HCT116 (cell line): ENCODE measurements around the gene LIPT2. TPM values are rescaled to one million over a fixed set of nuclear protein-coding genes. Genes with fewer than 3 reads are reported as not detected.

Experiments used
- ATAC-seq: fragments of 200-7000 bp; cut with Tn5 transposase; 2 replicates; pipeline ENCODE4 v1.9.1; 2020; ENCODE audit warnings: mild to moderate bottlenecking, moderate library complexity
- BruUV-seq: library from RNA; stranded (reverse); fragments of 400-500 nt; replicated peaks from 2 replicates; lab custom pipeline; 2021; lab: Mats Ljungman, UMichigan
- CTCF ChIA-PET: fragments of 300-600 bp; sonication (Branson Sonifier 250); formaldehyde crosslinking; loops from one replicate; lab custom pipeline; 2021; ENCODE audit warnings: antibody characterized with exemption; lab: Charles Lee
- POLR2A ChIA-PET: fragments of 300-600, 350-600 bp; sonication (Branson Sonifier 250); formaldehyde crosslinking; loops from one replicate; lab custom pipeline; 2021; ENCODE audit warnings: antibody characterized with exemption; lab: Charles Lee
- RAD21 ChIA-PET, 2 experiments: fragments of 300-600 bp; sonication (Branson Sonifier 250); formaldehyde crosslinking; loops; one replicate each; lab custom pipeline; 2023; ENCODE audit warnings: low total read pairs in 2 of 2; ENCODE audit not compliant: uncharacterized antibody in 2 of 2, unreplicated experiment in 2 of 2, low non-redundant PET in 1 of 2; lab: Charles Lee
- DNase-seq: peaks from one replicate; pipeline ENCODE4 v3.0.0-alpha.2; 2010; ENCODE audit warnings: low read depth, low spot score
- H2AFZ ChIP-seq: fragments of 200-600 bp; shearing (Covaris generic), sonication (generic); 2 replicates; pipeline ENCODE4 v1.6.1; 2017; ENCODE audit warnings: low read depth, mixed run types, mixed read lengths, antibody characterized with exemption, low read length; ENCODE audit not compliant: poor library complexity, severe bottlenecking
- H3K27ac ChIP-seq: 2 replicates; pipeline ENCODE4 v1.5.1; 2012; ENCODE audit warnings: low read depth, low read length
- H3K27me3 ChIP-seq: fragments of 200-600 bp; sonication (generic); 2 replicates; pipeline ENCODE4 v1.6.1; 2016; ENCODE audit warnings: mixed run types, low read length, mixed read lengths; ENCODE audit not compliant: insufficient read depth
- H3K36me3 ChIP-seq, 2 experiments: fragments of 200-500 bp in 1 of 2; fragments of 200-600 bp in 1 of 2; sonication (Bioruptor generic) in 1 of 2; sonication (generic) in 1 of 2; 2 replicates each; pipeline versions ENCODE4 v1.5.1 to v1.6.1; 2014 to 2016; ENCODE audit warnings: low read length in 2 of 2, inconsistent platforms in 1 of 2, mixed read lengths in 1 of 2, mixed run types in 1 of 2; ENCODE audit not compliant: insufficient read depth in 2 of 2, control insufficient read depth in 1 of 2
- H3K4me1 ChIP-seq, 2 experiments: fragments of 200-600 bp in 1 of 2; sonication (generic) in 1 of 2; 2 replicates each; pipeline versions ENCODE4 v1.5.1 to v1.6.1; 2012 to 2017; ENCODE audit warnings: low read length in 2 of 2, inconsistent platforms in 1 of 2, mild to moderate bottlenecking in 1 of 2, mixed read lengths in 1 of 2, mixed run types in 1 of 2, moderate library complexity in 1 of 2; ENCODE audit not compliant: insufficient read depth in 2 of 2, control insufficient read depth in 1 of 2
- H3K4me2 ChIP-seq: fragments of 200-600 bp; sonication (generic); 2 replicates; pipeline ENCODE4 v1.6.1; 2017; ENCODE audit warnings: mixed run types, low read length, mixed read lengths
- H3K4me3 ChIP-seq, 2 experiments: fragments of 200-600 bp in 1 of 2; sonication (generic) in 1 of 2; replicated peaks in 1 of 2; 2 replicates each; pipeline ENCODE4 v1.5.1; 2011 to 2016; ENCODE audit warnings: low read length in 2 of 2, control low read depth in 1 of 2, low read depth in 1 of 2, mild to moderate bottlenecking in 1 of 2, mixed read lengths in 1 of 2, mixed run types in 1 of 2
- H3K79me2 ChIP-seq: fragments of 200-600 bp; sonication (generic); 2 replicates; pipeline ENCODE4 v1.6.1; 2017; ENCODE audit warnings: mild to moderate bottlenecking, mixed run types, low read length, moderate library complexity, mixed read lengths; ENCODE audit not compliant: insufficient read depth
- H3K9ac ChIP-seq: fragments of 200-600 bp; sonication (generic); 2 replicates; pipeline ENCODE4 v1.6.1; 2016; ENCODE audit warnings: low read length, mixed read lengths
- H3K9me2 ChIP-seq: fragments of 200-600 bp; sonication (generic), shearing (Covaris generic); 2 replicates; pipeline ENCODE4 v1.6.1; 2017; ENCODE audit warnings: mixed run types, mild to moderate bottlenecking, moderate library complexity; ENCODE audit not compliant: insufficient read depth
- H3K9me3 ChIP-seq, 2 experiments: fragments of 200-500 bp in 1 of 2; fragments of 200-600 bp in 1 of 2; sonication (Bioruptor generic) in 1 of 2; sonication (generic) in 1 of 2; 2 replicates each; pipeline ENCODE4 v1.6.1; 2014 to 2017; ENCODE audit warnings: low read length in 2 of 2, mixed read lengths in 2 of 2, inconsistent platforms in 1 of 2, low read depth in 1 of 2, mild to moderate bottlenecking in 1 of 2, mixed run types in 1 of 2, moderate library complexity in 1 of 2; ENCODE audit not compliant: control insufficient read depth in 1 of 2, insufficient read depth in 1 of 2
- H4K20me1 ChIP-seq: fragments of 200-600 bp; sonication (generic), shearing (Covaris generic); 2 replicates; pipeline ENCODE4 v1.6.1; 2017; ENCODE audit warnings: mixed run types, mild to moderate bottlenecking, moderate library complexity; ENCODE audit not compliant: insufficient read depth
- CEBPB ChIP-seq: IDR thresholded peaks from 2 replicates; pipeline ENCODE4 v1.6.1; 2012; ENCODE audit warnings: low read depth
- EGR1 ChIP-seq: IDR thresholded peaks from 2 replicates; pipeline ENCODE4 v1.6.1; 2012; ENCODE audit warnings: low read depth
- FOSL1 ChIP-seq: IDR thresholded peaks from 2 replicates; pipeline ENCODE4 v1.6.1; 2012; ENCODE audit warnings: low read depth
- SIN3A ChIP-seq: IDR thresholded peaks from 2 replicates; pipeline ENCODE4 v1.6.1; 2012; ENCODE audit warnings: low read depth
- SP1 ChIP-seq: IDR thresholded peaks from 2 replicates; pipeline ENCODE4 v1.6.1; 2012; ENCODE audit warnings: low read depth
- SRF ChIP-seq: IDR thresholded peaks from 2 replicates; pipeline ENCODE4 v1.6.1; 2012; ENCODE audit warnings: low read depth
- intact Hi-C: fragments of 100-400 bp; cut with micrococcal nuclease; formaldehyde crosslinking; loops from 2 replicates; pipeline ENCODE4 v1.10.0; 2022
- total RNA-seq: library from RNA; stranded (reverse); gene quantifications from one replicate; pipeline ENCODE4 v1.2.1, GENCODE V29; 2021; ENCODE audit not compliant: unreplicated experiment
- TF ChIP-seq, protein P1 (sequence below): IDR thresholded peaks from 2 replicates; pipeline ENCODE4 v1.6.1; 2012
- TF ChIP-seq, protein P2 (sequence below): IDR thresholded peaks from 2 replicates; pipeline ENCODE4 v1.6.1; 2012; ENCODE audit warnings: low read depth

The LIPT2 gene
- total RNA-seq, 1 experiment from 2014 or later = 3.4 TPM

GRCh38 chr11:74485868-74486267 is 7.7 kb downstream of the LIPT2 start:
- Histone ChIP-seq H3K9me2 (no peaks in the 10 kb centered on the region), H3K79me2 (no peaks in the 10 kb centered on the region), H4K20me1 (no peaks in the 10 kb centered on the region), H3K27me3 (no peaks in the 10 kb centered on the region), H3K9ac (no peak overlapping the region), H3K4me3 (no peak overlapping the region), H3K36me3 (no peaks in the 10 kb centered on the region), H3K4me2 (no peak overlapping the region), H3K27ac (no peak overlapping the region), H3K4me1 (peaks cover 0 to 4% of the 10 kb centered on the region in 2 experiments; a peak in 1 of 4 replicates), H2AFZ (no peak overlapping the region), H3K9me3 (no peaks in the 10 kb centered on the region)
- intact Hi-C loops = no loop called here
- ChIA-PET RAD21 (no interaction called here), POLR2A (no interaction called here), CTCF (interaction anchor here (1.5 kb wide), 1 partner anchor 36 kb away, joined by 3 read pairs; no protein-coding TSS in a partner anchor)
- no TSS peak for BruUV-seq
- DNase-seq (no peak), ATAC-seq (no peak)
- TF ChIP-seq SP1 (no peak), SRF (no peak), SIN3A (no peak), EGR1 (no peak), FOSL1 (no peak), CEBPB (no peak)
- TF ChIP-seq, protein P1, sequence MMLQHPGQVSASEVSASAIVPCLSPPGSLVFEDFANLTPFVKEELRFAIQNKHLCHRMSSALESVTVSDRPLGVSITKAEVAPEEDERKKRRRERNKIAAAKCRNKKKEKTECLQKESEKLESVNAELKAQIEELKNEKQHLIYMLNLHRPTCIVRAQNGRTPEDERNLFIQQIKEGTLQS = no peak
- TF ChIP-seq, protein P2, sequence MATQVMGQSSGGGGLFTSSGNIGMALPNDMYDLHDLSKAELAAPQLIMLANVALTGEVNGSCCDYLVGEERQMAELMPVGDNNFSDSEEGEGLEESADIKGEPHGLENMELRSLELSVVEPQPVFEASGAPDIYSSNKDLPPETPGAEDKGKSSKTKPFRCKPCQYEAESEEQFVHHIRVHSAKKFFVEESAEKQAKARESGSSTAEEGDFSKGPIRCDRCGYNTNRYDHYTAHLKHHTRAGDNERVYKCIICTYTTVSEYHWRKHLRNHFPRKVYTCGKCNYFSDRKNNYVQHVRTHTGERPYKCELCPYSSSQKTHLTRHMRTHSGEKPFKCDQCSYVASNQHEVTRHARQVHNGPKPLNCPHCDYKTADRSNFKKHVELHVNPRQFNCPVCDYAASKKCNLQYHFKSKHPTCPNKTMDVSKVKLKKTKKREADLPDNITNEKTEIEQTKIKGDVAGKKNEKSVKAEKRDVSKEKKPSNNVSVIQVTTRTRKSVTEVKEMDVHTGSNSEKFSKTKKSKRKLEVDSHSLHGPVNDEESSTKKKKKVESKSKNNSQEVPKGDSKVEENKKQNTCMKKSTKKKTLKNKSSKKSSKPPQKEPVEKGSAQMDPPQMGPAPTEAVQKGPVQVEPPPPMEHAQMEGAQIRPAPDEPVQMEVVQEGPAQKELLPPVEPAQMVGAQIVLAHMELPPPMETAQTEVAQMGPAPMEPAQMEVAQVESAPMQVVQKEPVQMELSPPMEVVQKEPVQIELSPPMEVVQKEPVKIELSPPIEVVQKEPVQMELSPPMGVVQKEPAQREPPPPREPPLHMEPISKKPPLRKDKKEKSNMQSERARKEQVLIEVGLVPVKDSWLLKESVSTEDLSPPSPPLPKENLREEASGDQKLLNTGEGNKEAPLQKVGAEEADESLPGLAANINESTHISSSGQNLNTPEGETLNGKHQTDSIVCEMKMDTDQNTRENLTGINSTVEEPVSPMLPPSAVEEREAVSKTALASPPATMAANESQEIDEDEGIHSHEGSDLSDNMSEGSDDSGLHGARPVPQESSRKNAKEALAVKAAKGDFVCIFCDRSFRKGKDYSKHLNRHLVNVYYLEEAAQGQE = no peak
